ENCODE results near the gene PGBD5. TPM values are rescaled to one million over a fixed set of nuclear protein-coding genes. Genes with fewer than 3 reads are reported as not detected.

The PGBD5 gene
- total RNA-seq, 4 donors from 2014 or later = 1.0 to 4.5 (median 1.9) TPM

DNA sequence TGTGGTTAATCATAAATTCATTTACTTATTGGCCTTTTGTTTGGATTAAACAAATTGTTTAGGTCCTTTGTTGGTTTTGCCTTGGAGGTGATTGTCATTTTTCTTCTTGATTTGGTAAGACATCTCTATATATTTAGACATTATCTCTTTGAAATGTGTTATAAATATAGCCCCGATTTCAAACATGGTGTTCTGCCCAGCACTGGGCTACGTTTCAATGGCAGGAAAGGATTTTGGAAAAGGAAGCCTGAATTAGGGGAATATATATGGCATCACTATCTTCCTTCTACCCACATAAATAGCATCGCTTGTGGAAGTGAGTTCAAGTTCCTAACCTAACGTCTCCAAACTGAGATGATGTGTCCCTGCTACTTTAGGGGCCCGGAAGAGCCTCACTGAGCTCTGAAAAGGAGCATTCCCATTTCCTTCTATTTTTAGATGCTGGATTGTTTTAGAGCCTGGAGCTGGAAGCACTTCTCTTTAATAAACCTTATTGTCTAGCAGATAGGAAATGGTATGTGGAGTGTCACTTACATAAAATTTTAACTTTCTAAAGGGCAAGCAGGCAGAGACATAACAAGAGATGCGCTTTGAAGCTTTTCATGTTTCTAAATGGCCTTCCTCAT is 39.4 kb downstream of the PGBD5 start:
- peaks cover 0 to 3% of the 10 kb centered on the region in 2 donors for H3K4me1 ChIP-seq
- ATAC-seq (no peak), DNase-seq (no peak)
- H3K27ac ChIP-seq = no peak overlapping the region
- no peaks in the 10 kb centered on the region for H3K36me3 ChIP-seq
- no peaks in the 10 kb centered on the region for H3K27me3 ChIP-seq
- intact Hi-C loops (cut with DNase I; ENCODE audit: low total_unique reads) (no loop called here), in situ Hi-C loops (cut with MboI; ENCODE audit: low sequenced_read_pairs in 4 of 4) (no loop called here)
- H3K9me3 ChIP-seq = no peaks in the 10 kb centered on the region
- no peak overlapping the region for H3K4me3 ChIP-seq
- no peak for TF ChIP-seq POLR2A (IDR thresholded peaks at IDR 0.05)
- TF ChIP-seq CTCF (IDR thresholded peaks at IDR 0.05 in 4 of 5, conservative IDR thresholded peaks at IDR 0.05 in 1 of 5) = no peak

DNA sequence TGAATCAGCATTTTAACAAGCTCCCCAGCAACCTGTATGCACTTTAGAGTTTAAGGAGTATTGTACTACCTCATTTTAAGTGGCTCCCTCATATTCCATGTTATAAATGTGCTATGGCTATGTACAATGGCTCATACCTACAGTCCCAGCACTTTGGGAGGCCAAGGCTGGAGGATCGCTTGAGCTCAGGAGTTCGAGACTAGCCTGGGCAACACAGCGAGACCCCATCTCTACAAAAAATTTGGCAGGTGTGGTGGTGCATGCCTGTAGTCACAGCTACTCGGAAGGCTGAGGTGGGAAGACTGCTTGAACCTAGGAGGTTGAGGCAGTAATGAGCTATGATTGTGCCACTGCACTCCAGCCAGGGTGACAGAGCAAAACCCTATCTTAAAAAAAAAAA is 40.2 kb downstream of the PGBD5 start:
- no peaks in the 10 kb centered on the region for H3K9me3 ChIP-seq
- peaks cover 0 to 3% of the 10 kb centered on the region in 2 donors for H3K4me1 ChIP-seq
- TF ChIP-seq CTCF (IDR thresholded peaks at IDR 0.05 in 4 of 5, conservative IDR thresholded peaks at IDR 0.05 in 1 of 5) (no peak), POLR2A (IDR thresholded peaks at IDR 0.05) (no peak)
- in situ Hi-C loops (cut with MboI; ENCODE audit: low sequenced_read_pairs in 4 of 4) (no loop called here), intact Hi-C loops (cut with DNase I; ENCODE audit: low total_unique reads) (no loop called here)
- H3K27ac ChIP-seq = no peak overlapping the region
- H3K27me3 ChIP-seq = no peaks in the 10 kb centered on the region
- no peak for DNase-seq
- no peak for ATAC-seq
- H3K36me3 ChIP-seq = no peaks in the 10 kb centered on the region
- H3K4me3 ChIP-seq = no peak overlapping the region

DNA sequence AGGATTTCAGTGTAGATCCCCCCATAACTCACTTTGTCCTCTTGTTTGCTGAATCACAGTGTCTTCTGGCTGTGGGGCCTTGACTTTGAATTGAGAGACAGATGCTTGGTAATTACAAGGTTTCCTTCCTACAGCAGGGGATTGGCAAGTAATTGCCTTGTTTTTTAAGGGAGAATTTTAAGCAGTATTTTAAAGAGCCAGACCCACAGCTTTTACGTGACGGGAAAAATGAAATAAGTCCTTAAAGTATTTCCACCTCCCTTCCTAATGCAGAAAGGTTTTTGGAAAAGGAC is 41.0 kb downstream of the PGBD5 start:
- intact Hi-C loops (cut with DNase I; ENCODE audit: low total_unique reads) (no loop called here), in situ Hi-C loops (cut with MboI; ENCODE audit: low sequenced_read_pairs in 4 of 4) (no loop called here)
- Histone ChIP-seq H3K4me3 (no peak overlapping the region), H3K4me1 (peaks cover 0 to 3% of the 10 kb centered on the region in 2 donors), H3K27ac (no peak overlapping the region), H3K9me3 (no peaks in the 10 kb centered on the region), H3K27me3 (no peaks in the 10 kb centered on the region), H3K36me3 (no peaks in the 10 kb centered on the region)
- ATAC-seq (no peak), DNase-seq (no peak)
- TF ChIP-seq POLR2A (IDR thresholded peaks at IDR 0.05) (no peak), CTCF (IDR thresholded peaks at IDR 0.05 in 4 of 5, conservative IDR thresholded peaks at IDR 0.05 in 1 of 5) (no peak)

GRCh38 chr1:230384380-230385157 is 41.6 kb downstream of the PGBD5 start:
- in situ Hi-C loops (cut with MboI; ENCODE audit: low sequenced_read_pairs in 4 of 4) = no loop called here
- ATAC-seq (no peak), DNase-seq (no peak)
- intact Hi-C loops (cut with DNase I; ENCODE audit: low total_unique reads) = no loop called here
- Histone ChIP-seq H3K9me3 (peaks cover 0 to 3% (median 1%) of the 10 kb centered on the region in 3 donors), H3K4me3 (no peak overlapping the region), H3K36me3 (no peaks in the 10 kb centered on the region), H3K27ac (no peak overlapping the region), H3K4me1 (peaks cover 0 to 3% of the 10 kb centered on the region in 2 donors), H3K27me3 (no peaks in the 10 kb centered on the region)
- TF ChIP-seq CTCF (IDR thresholded peaks at IDR 0.05 in 4 of 5, conservative IDR thresholded peaks at IDR 0.05 in 1 of 5) (no peak), POLR2A (IDR thresholded peaks at IDR 0.05) (no peak)
